Activated naive CD4-positive, alpha-beta T cell treated with anti-CD3 and anti-CD28 coated beads, Interleukin-2, amount 50 U/mL, for 24 hours (primary cell): ENCODE results near the gene HSD17B10.
A peak's percentile ranks its signal among the peaks of the same experiment; 100 is the strongest.

Experiments
- H3K27ac Mint-ChIP-seq: one replicate; pipeline ENCODE4 v1.8.0; 2021; ENCODE audit warnings: mild to moderate bottlenecking, mixed read lengths
- H3K27me3 Mint-ChIP-seq: one replicate; pipeline ENCODE4 v1.8.0; 2021; ENCODE audit warnings: mixed read lengths
- H3K36me3 Mint-ChIP-seq: one replicate; pipeline ENCODE4 v1.8.0; 2021; ENCODE audit warnings: mixed read lengths
- H3K4me1 Mint-ChIP-seq: one replicate; pipeline ENCODE4 v1.8.0; 2021; ENCODE audit warnings: mixed read lengths
- H3K4me3 Mint-ChIP-seq: one replicate; pipeline ENCODE4 v1.8.0; 2021; ENCODE audit warnings: mild to moderate bottlenecking, mixed read lengths
- H3K9me3 Mint-ChIP-seq: one replicate; pipeline ENCODE4 v1.8.0; 2021; ENCODE audit warnings: mixed read lengths

Gene HSD17B10

GRCh38 chrX:53403535-53403934 lies 30.6 kb downstream of the HSD17B10 start:
- Mint-ChIP-seq H3K4me1 (no peaks in the 10 kb centered on the region), H3K9me3 (no peaks in the 10 kb centered on the region), H3K36me3 (peaks cover 8% of the 10 kb centered on the region), H3K27me3 (no peaks in the 10 kb centered on the region), H3K4me3 (no peak overlapping the region), H3K27ac (no peak overlapping the region)

GRCh38 chrX:53398216-53398615 lies 36.0 kb downstream of the HSD17B10 start:
- Mint-ChIP-seq H3K27ac (no peak overlapping the region), H3K27me3 (no peaks in the 10 kb centered on the region), H3K36me3 (peaks cover 9% of the 10 kb centered on the region), H3K9me3 (no peaks in the 10 kb centered on the region), H3K4me3 (no peak overlapping the region), H3K4me1 (no peaks in the 10 kb centered on the region)

GRCh38 chrX:53395605-53396298 lies 38.4 kb downstream of the HSD17B10 start:
- Mint-ChIP-seq H3K27ac (peak overlapping the region; percentile 53), H3K4me1 (no peaks in the 10 kb centered on the region), H3K4me3 (no peak overlapping the region), H3K36me3 (peaks cover 5% of the 10 kb centered on the region), H3K9me3 (no peaks in the 10 kb centered on the region), H3K27me3 (no peaks in the 10 kb centered on the region)

GRCh38 chrX:53383376-53384076 lies 50.6 kb downstream of the HSD17B10 start:
- H3K4me3 Mint-ChIP-seq, result no peak overlapping the region
- H3K4me1 Mint-ChIP-seq, result no peaks in the 10 kb centered on the region
- H3K27me3 Mint-ChIP-seq, result no peaks in the 10 kb centered on the region
- no peak overlapping the region for H3K27ac Mint-ChIP-seq
- peaks cover 11% of the 10 kb centered on the region for H3K36me3 Mint-ChIP-seq
- no peaks in the 10 kb centered on the region for H3K9me3 Mint-ChIP-seq
